Renal cortical epithelial cell (primary cell): Measurements from ENCODE around the gene PTPN14. TPM values are rescaled to one million over a fixed set of nuclear protein-coding genes. Genes with fewer than 3 reads are reported as not detected.
A peak's percentile ranks its signal among the peaks of the same experiment; 100 is the strongest.

Experiments
- DNase-seq: peaks from one replicate; pipeline ENCODE4 v3.0.0-alpha.2; 2011; ENCODE audit warnings: low read depth
- total RNA-seq: library from RNA; depleted of rRNA; stranded (reverse); fragments of >200 nt; gene quantifications from 2 replicates; pipeline ENCODE4 v1.2.3, GENCODE V29; 2014

Gene PTPN14
- total RNA-seq, 1 donor from 2014 or later = 114 TPM

- DNase-seq = no peak
Measured at GRCh38 chr1:214369364-214369763, 182.0 kb downstream of the PTPN14 start.

- no peak for DNase-seq
Measured at GRCh38 chr1:214367841-214368240, 183.6 kb downstream of the PTPN14 start.

GRCh38 chr1:214364786-214365295, 186.6 kb downstream of the PTPN14 start:
- DNase-seq = no peak

GRCh38 chr1:214364386-214364785, 187.0 kb downstream of the PTPN14 start:
- DNase-seq = peak; percentile 58

- no peak for DNase-seq
Measured at GRCh38 chr1:214363386-214363785, 188.0 kb downstream of the PTPN14 start.

GRCh38 chr1:214362188-214362882, 189.1 kb downstream of the PTPN14 start:
- no peak for DNase-seq

- DNase-seq = no peak
Measured at GRCh38 chr1:214361636-214362035, 189.8 kb downstream of the PTPN14 start.

GRCh38 chr1:214360525-214361164, 190.8 kb downstream of the PTPN14 start:
- DNase-seq = no peak

GRCh38 chr1:214360116-214360515, 191.3 kb downstream of the PTPN14 start:
- DNase-seq = no peak

- DNase-seq = peak; percentile 78
Measured at GRCh38 chr1:214354440-214355148, 196.8 kb downstream of the PTPN14 start.

GRCh38 chr1:214352838-214353237, 198.6 kb downstream of the PTPN14 start:
- no peak for DNase-seq

- no peak for DNase-seq
Measured at GRCh38 chr1:214351551-214352277, 199.7 kb downstream of the PTPN14 start.

GRCh38 chr1:214349781-214350180, 201.6 kb downstream of the PTPN14 start:
- DNase-seq = no peak

- no peak for DNase-seq
Measured at GRCh38 chr1:214349008-214349407, 202.4 kb downstream of the PTPN14 start.

- no peak for DNase-seq
Measured at GRCh38 chr1:214344897-214345296, 206.5 kb downstream of the PTPN14 start.

- DNase-seq = no peak
Measured at GRCh38 chr1:214342525-214342924, 208.9 kb downstream of the PTPN14 start.

GRCh38 chr1:214341932-214342331, 209.5 kb downstream of the PTPN14 start:
- DNase-seq = no peak

GRCh38 chr1:214341459-214341858, 209.9 kb downstream of the PTPN14 start:
- no peak for DNase-seq

- no peak for DNase-seq
Measured at GRCh38 chr1:214338212-214338611, 213.2 kb downstream of the PTPN14 start.

- DNase-seq = peak; percentile 94
Measured at GRCh38 chr1:214337511-214337910, 213.9 kb downstream of the PTPN14 start.

- no peak for DNase-seq
Measured at GRCh38 chr1:214337015-214337414, 214.4 kb downstream of the PTPN14 start.

GRCh38 chr1:214335567-214335966, 215.8 kb downstream of the PTPN14 start:
- DNase-seq = no peak
